ENCODE results near the gene IL1RAPL2. TPM values are rescaled to one million over a fixed set of nuclear protein-coding genes. Genes with fewer than 3 reads are reported as not detected.

The IL1RAPL2 gene
- total RNA-seq, 4 donors from 2014 or later = not detected

DNA sequence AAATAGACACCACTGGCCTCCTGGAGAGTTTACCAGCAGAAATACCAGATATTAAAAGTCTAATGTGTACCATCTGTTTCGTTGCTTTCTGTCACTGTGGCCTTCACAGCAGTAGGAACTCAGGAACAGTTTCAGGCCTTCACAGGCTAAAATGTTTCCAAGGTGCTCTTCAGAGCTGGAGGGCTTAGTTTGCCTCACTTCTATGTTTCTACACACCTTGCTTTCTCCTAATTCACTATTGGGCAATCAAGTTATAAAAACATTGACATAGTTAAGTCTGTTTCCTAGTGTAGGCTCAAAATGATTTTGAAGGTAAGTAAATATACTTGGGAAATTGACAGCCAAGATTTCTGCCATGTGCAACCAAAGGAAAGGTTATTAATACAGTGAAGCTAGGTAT is 395.9 kb downstream of the IL1RAPL2 start:
- no peaks in the 10 kb centered on the region for H3K36me3 ChIP-seq
- TF ChIP-seq POLR2A (IDR thresholded peaks at IDR 0.05) (no peak), CTCF (IDR thresholded peaks at IDR 0.05) (no peak)
- H3K27me3 ChIP-seq = no peaks in the 10 kb centered on the region
- no peak overlapping the region for H3K27ac ChIP-seq
- H3K4me3 ChIP-seq = no peak overlapping the region
- H3K9me3 ChIP-seq = no peaks in the 10 kb centered on the region
- no peaks in the 10 kb centered on the region for H3K4me1 ChIP-seq
- DNase-seq = no peak

DNA sequence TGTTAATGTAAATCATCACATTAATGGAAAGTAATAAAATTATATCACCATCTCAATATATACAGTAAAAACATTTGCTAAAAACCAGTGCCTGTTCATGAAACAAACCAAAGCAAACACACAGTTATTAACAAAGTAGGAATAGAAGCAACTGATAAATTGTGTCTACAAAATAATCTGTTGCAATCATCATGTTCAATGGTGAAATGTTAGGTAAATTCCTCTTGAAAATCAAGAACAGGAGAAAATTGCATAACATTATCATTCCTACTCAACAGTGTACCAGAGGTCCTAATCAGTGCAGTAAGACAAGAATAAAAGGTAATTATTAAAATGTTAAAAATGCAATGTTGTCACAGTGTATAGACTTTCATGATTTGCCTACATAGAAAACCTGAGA is 402.2 kb downstream of the IL1RAPL2 start:
- Histone ChIP-seq H3K36me3 (no peaks in the 10 kb centered on the region), H3K27me3 (no peaks in the 10 kb centered on the region), H3K27ac (no peak overlapping the region), H3K4me1 (no peaks in the 10 kb centered on the region), H3K4me3 (no peak overlapping the region), H3K9me3 (no peaks in the 10 kb centered on the region)
- no peak for DNase-seq
- TF ChIP-seq CTCF (IDR thresholded peaks at IDR 0.05) (no peak), POLR2A (IDR thresholded peaks at IDR 0.05) (no peak)

- H3K4me1 ChIP-seq = no peaks in the 10 kb centered on the region
- H3K36me3 ChIP-seq = no peaks in the 10 kb centered on the region
- H3K27me3 ChIP-seq = no peaks in the 10 kb centered on the region
- TF ChIP-seq POLR2A (IDR thresholded peaks at IDR 0.05) (no peak), CTCF (IDR thresholded peaks at IDR 0.05) (no peak)
- H3K27ac ChIP-seq = no peak overlapping the region
- no peaks in the 10 kb centered on the region for H3K9me3 ChIP-seq
- H3K4me3 ChIP-seq = no peak overlapping the region
- no peak for DNase-seq
Observed at GRCh38 chrX:104972737-104973136, 406.7 kb downstream of the IL1RAPL2 start.

DNA sequence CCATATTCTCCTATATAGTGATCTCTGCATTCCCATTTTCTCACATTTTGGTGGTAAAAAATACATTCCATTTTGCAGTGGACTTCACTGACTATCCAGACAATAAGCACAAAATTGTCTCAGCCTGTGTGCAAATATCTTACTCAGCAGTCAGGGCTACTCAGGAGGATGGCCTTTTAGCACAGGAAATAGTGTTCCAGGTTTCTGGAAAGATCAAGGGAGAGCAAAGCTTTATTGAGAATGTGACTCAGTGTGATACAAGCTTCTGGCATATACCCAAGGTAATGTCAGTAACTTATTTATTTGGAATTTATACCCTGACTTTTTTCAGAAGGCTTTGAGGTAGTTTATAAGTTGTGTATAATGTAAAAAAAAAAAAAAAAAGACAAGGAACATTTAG is 421.1 kb downstream of the IL1RAPL2 start:
- Histone ChIP-seq H3K4me3 (no peak overlapping the region), H3K27ac (no peak overlapping the region), H3K9me3 (no peaks in the 10 kb centered on the region), H3K27me3 (no peaks in the 10 kb centered on the region), H3K36me3 (no peaks in the 10 kb centered on the region), H3K4me1 (no peaks in the 10 kb centered on the region)
- TF ChIP-seq CTCF (IDR thresholded peaks at IDR 0.05) = no peak
- TF ChIP-seq POLR2A (IDR thresholded peaks at IDR 0.05) = no peak
- no peak for DNase-seq

- Histone ChIP-seq H3K9me3 (no peaks in the 10 kb centered on the region), H3K4me1 (no peaks in the 10 kb centered on the region), H3K27me3 (no peaks in the 10 kb centered on the region), H3K36me3 (no peaks in the 10 kb centered on the region), H3K4me3 (no peak overlapping the region), H3K27ac (no peak overlapping the region)
- no peak for DNase-seq
- TF ChIP-seq POLR2A (IDR thresholded peaks at IDR 0.05) = no peak
- TF ChIP-seq CTCF (IDR thresholded peaks at IDR 0.05) = no peak
Observed at GRCh38 chrX:104988038-104988437, 422.0 kb downstream of the IL1RAPL2 start.

DNA sequence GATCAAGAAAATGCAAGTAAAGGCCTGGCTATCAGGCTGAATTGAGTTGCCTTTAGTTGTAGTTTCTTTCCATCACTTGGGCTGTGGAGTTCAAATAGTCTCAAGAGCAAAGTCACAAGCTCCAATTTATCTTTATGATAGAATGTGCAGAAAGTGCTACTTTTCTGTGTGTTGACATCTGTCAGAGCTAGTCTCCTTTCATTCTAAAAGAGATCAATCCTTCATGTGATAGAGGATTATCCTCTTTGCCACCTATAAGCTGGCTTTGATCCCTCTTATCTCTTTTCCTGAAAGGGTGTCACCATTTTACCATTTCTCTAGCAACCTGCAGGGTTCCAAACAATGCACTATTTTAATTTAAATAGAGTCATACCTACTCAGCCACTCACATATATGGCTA is 429.5 kb downstream of the IL1RAPL2 start:
- Histone ChIP-seq H3K4me1 (no peaks in the 10 kb centered on the region), H3K9me3 (no peaks in the 10 kb centered on the region), H3K4me3 (no peak overlapping the region), H3K36me3 (no peaks in the 10 kb centered on the region), H3K27ac (peak overlapping the region in 1 of 4 donors; percentile 16), H3K27me3 (no peaks in the 10 kb centered on the region)
- no peak for DNase-seq
- no peak for TF ChIP-seq CTCF (IDR thresholded peaks at IDR 0.05)
